HG02884 (cell line): ENCODE results near the gene SIRT3.
"Not testable (repeated sequence)": the region's sequence is repeated elsewhere in the genome, so short reads cannot be mapped to it uniquely, and the experiment has no call there.

Source experiments
- ATAC-seq: cut with Tn5 transposase; IDR thresholded peaks from one replicate; pipeline ENCODE4 v1.9.1; 2021; ENCODE audit warnings: mild to moderate bottlenecking, moderate library complexity; ENCODE audit not compliant: unreplicated experiment

SIRT3 gene

DNA sequence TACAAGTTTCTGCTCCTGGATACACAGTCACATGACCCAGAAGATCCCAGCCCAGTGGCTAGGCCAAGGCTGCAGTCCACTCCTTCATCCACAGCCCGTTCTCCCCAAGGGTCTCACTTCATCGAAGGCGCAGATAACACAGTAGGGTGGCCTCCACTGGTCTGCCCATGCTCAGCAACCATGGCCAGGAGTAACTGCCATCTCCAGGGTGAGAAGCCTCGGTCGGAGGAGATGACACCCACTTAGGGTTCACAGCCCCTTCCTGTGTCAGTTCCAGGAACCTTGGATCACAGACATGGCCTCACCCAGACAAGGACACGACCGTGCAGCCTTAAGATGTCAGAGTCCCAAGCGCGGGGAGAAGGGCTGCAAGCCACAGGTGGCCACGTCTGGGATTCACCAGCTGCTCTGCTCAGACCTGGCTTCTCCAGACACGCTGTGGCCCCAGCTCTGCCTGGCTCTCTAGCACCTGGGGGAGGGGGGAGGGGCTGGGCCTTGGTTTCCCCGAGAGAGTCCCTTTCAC, 31.5 kb downstream of the SIRT3 start:
- ATAC-seq = no peak

DNA sequence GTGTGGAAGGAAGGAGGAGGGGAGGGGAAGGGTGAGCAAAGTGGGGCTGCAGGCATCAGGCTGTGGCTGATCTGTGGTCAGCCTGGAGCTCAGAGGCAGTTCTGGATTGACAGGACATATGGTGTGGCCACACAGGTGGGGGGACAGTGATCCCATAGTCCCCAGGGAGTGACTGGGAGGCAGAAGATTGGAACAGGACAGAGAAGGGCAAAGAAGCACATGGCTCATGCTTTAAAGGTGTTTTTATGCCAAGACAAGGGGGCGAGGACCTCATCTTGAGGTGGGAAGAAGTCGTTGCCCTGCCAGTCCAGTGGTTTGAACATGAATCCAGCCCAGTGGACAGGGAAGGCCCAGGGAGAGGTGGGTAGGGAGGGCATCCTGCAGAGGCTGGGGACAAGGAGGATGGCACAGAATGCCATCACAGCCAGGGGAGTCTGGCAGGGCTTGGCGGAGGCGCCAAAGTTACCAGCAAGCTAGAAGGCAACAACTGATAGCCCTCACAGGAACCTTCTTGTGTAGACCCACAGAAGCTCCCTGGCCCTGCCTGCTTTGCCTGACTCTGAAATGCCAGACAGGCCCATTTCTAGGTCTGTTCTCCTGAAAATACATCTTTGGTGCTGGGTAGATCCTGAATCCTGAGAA, 32.1 kb downstream of the SIRT3 start:
- no peak for ATAC-seq

DNA sequence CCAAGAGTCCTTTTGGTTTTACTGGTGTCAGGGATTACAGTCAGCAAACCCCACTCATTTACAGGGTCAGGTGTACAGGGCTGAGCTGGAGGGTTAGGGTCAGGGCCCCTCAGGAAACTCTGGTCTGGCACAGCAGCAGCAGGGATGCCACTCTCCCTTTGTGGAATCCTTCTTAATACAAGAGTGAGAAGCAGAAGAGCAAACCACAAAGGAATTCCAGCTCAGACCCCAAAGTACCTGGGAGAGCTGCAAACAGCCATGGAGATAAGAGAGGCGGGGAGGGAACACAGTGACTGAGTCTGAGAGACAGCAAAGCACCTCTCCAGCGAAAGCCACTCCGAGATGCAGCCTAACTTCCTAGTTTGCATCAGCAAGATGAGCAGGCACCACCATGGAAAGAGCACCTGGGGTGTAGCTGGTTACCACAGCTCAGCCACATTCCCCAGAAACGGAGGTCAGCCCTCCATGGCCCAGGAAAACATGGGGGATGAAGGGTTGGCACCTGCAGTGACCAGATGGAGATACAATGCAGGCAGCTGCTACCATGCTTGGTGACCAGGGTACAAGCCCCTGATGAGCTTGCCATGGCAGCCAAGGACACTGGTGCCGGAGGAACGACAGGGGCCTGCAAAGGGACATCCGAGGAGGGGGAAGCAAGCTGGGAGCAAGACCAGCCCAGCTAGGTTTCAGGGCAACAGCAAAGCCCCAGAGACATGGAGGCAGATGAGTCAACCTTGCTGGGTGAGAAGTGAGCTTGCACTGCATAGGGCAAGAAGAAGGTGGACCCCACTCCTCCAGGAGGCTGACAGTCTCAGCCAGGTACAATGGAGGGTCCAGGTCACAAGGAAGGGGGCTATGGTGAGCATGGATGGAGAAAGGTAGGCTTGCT, 32.8 kb downstream of the SIRT3 start:
- ATAC-seq = no peak

DNA sequence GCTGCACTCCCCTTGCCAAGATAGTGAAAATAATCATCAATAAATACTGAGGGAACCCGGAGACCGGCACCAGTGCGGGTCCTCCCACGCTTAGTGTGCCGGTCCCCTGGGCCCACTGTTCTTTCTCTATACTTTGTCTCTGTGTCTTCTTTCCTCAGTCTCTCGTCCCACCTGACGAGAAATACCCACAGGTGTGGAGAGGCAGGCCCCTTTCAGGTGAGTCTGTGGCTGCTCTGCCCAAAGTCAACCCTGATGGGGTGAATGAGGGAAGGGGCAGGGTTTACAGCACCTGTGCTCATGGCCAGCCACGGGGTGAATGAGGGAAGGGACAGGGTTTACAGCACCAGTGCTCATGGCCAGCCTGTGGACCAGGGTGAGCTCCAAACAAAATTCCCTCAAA, 33.7 kb downstream of the SIRT3 start:
- no peak for ATAC-seq

DNA sequence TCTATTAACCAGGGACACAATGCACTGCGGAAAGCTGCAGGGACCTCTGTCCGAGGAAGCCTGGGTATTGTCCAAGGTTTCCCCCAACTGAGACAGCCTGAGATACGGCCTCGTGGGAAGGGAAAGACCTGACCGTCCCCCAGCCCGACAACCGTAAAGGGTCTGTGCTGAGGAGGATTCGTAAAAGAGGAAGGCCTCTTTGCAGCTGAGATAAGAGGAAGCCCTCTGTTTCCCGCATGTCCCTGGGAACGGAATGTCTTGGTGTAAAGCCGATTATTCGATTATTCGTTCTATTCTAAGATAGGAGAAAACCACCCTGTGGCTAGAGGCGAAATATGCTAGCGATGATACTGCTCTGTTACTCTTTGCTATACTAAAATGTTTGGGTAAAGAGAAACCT, 34.2 kb downstream of the SIRT3 start:
- no peak for ATAC-seq

DNA sequence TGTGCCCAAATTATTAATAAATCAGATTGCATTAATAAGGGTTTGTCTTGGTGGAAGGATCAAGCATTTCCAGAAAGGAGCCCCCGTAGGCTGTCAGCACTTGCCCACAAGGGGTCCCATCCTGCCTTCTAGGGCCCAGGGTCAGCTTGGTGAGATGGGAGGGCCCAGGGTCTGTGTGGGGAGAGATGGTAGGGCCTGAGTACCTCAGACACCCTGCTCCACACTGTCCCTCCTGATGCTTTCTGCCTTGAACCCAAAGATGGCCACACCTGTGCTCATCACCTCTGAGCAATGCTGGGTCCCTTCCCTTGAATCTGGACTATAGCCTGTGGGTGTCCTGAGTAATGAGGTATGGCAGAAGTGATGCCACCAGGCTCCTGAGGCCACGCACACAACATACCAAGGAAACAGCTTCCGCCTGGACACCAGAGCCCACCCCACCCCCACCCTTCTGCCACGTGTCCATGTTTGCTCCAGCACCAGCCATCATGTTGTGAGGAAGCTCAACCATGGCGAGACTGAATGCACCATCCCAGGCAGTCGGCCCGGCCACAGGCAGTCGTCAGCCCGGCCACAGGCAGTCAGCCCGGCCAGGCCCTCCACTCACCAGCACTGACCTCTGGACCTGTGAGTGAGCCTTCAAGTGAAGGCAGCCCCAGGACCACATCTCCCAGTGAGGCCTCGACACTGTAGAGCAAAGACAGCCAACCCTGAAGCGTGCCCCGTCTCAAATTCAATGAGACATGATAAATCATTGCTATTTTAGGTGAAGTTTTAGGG, 35.7 kb downstream of the SIRT3 start:
- no peak for ATAC-seq

DNA sequence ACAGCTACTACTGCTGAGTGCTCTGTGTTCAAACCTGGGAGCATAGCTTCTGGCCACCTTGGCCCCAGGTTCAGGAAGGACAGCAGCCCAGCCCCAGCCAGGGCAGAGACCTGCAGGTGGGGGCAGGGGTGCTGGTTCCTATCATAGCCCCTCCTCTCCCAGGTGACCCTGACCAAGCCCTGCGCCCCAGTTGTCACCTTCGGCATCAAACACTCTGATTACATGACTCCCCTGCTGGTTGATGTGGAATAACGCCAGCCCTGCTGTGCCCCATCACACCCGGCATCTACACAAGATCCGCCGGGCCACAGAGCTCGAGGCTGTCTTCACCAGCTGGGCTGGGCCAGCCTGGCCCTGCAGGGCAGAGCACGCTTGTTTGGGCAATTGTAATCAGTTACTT, 36.4 kb downstream of the SIRT3 start:
- ATAC-seq = no peak

DNA sequence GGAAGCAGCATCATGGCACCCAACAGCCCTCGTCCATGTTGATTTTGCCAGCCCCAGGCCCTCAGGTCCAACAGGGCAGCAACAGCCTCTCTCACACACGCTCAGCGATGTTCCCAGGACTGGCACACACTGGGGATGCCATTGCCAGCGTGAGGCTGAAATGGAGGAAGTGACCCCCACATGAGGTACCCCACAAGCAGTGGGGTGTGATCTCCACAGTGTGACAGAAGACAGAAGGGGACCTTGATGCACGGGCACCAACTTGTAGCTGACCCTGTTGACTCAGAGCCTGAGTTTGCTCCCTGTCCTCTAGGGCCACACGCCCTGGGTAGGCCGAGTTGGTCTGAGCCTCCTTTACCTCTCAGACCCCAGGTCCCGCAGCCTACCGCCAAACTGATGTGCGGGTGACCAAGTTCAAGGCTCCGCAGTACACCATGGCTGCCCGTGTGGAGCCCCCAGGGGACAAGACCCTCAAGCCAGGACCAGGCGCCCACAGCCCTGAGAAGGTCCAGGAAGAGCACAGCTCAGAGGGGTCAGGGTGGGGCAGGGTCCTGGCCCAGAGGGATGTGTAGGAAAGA, 37.0 kb downstream of the SIRT3 start:
- ATAC-seq = no peak

DNA sequence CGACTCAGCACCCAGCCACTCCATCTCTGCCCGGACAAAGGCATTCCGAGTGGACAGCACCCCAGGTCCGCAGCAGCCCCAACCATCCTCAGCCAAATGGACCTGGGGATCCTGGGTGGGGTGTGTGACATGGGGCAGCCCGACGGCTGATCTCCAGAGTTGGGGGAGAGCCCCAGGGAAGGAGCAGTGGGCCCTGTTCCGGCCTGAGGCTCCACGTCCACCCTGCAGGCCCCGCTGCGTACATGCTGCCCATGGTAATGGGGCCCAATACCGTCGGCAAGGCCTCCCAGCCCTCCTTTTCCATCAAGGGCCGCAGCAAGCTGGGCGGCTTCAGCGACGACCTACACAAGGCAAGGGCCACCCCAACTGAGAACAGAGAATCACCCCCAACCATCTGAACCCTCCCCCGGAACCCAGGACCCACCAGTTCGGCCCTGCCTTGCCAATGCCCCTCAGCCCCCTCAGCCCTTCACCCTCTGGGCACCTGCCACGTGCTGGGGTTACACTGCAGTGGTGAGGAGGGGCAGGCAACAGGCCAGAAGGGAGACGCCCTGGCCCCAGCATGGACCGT, 37.8 kb downstream of the SIRT3 start:
- no peak for ATAC-seq

DNA sequence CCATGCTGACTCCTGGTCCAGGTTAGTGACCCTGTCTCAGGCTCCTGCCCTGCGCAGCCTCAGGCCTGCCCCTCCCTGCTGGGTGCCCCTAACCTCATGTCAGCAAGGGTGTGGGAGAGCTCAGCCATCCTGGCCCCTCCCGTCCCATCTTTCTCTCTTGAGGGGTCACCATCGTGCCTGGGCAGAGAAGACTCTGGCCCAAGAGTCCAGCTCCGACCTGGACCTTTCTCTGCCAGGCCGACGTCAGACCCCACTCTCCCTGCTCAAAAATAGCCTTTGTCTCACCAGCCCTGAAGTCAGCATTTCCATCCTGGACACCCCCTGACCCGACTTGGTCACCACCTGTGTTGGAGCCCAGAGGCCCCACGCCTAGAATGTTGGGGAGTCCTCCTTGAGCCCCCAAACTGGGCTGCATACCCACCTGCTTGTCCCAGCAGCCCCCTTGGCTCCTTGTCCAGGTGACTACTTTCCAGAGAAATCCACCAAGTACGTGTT, 38.4 kb downstream of the SIRT3 start:
- ATAC-seq = no peak

DNA sequence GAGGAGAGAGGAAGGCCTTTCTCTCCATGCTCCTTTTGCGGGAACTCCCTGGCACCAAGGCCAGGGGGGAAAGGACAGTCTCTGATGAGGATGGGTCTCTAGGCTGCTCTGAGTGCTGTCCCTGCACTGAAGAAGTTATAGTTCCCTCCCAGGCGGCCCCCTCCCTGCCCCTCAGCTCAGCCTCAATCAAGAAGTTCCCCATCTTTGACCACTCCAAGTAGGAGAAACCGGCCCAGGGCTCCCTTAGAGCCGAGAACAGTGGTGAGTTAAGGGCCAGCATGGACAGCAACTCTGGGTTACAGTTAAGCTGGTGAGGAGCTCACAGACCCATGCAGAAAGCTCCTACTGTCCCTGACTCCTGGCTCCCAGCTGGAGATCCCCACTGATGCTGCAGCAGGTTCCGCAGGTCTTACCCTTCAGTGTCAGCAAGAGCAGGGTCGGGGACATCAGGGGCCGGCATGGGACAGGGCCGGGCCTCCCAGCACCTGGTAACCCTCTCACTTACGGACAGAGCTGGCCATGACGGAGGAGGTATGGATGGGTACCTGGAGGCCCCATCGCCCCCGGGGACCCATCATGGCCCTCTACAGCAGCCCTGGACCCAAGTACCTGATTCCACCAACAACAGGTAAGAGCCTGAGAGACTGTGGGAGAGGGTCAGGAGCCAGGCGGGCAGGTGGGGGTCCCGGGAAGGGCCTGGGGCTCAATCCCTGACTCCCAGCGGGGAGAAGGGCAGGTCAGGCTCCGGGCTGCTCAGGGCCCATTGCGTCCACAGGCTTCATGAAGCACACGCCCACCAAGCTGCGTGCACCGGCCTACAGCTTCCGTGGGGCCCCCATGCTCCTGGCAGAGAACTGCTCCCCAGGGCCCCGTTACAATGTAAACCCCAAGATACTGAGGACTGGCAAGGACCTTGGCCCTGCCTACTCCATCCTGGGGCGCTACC, 39.1 kb downstream of the SIRT3 start:
- no peak for ATAC-seq

DNA sequence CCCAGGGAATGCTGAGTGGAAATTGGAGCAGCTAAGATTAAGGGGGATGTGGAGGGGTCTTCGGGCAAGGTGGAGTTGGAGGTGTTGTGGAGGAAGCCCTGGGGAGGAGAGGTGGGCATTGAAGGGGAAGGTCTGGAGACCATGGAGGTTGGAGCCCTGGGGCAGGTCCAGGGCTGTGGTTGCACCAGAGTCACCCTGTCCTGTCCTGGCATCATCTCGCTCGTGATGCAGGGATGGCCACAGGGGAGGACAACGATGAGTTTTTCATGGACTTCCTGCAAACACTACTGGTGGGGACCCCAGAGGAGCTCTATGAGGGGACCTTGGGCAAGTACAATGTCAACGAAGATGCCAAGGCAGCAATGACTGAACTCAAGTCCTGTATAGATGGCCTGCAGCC, 42.7 kb downstream of the SIRT3 start:
- ATAC-seq = not testable (repeated sequence)

DNA sequence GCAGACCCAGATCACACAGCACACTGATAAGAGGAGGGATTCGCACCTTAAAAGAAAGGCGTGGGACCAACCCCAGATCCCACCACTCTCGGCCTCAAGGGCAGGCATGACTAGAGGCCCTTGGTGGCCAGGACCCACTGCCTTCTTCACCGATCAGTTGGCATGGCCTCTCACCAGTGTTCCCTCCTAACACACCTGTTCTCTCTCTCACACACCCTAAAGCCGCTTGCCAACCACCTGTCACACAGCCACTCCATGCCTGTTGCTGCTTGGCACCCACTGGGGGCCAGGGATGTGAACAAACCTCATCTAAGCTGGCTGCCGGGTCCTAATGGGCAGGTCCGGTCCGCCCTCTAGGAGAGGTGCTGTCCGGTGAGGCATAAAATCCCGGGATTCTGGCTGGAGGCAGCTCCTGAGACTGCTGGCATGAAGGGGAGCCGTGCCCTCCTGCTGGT, 43.4 kb downstream of the SIRT3 start, which contains the start of gene SCGB1C1:
Gene SCGB1C1, plus strand, starts transcription at position 405 of the 455 bp plus-strand sequence. Its CDS starts 22 bp downstream, at position 427.
- not testable (repeated sequence) for ATAC-seq

DNA sequence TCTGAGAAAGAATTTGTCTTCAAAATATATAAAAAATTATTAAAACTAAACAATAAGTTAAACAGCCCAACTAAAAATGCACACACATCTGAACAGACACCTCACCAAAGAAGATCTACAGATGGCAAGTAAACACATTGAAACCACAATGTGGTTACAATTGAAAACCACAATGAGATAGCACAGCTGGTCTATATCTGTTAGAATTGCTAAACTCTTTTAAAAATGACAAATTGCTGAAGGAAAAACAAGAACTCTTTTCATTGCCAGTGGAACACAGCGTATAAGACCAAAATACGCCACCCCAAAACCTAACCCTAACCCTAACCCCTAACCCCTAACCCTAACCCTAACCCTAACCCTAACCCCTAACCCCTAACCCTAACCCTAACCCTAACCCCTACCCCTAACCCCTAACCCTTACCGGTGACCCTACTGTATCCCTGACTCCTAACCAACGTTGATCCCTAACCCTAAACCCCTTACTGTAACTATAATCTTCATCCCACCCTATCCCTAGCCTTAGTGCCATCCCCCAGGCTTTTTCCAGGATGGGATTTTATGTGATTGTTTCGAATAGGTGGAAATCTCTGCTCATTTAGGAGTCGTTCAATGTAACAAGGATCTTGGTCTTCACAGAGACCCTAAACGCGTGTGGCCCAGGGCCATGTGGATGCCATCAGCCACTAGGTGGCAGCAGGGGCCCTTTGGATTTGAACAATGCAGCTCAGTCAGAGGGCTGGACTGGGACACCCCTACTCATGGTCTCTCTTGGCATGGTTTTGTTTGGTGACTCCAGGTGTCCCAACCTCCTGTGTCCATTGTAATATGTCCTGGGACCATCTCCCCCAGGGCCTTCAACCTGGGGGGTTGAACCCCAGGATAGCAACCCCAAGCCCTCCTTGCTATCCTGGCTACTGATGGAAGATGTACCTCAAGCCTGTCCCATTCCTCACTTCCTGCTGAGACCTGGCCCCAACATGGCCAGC, 44.4 kb downstream of the SIRT3 start:
- not testable (repeated sequence) for ATAC-seq

DNA sequence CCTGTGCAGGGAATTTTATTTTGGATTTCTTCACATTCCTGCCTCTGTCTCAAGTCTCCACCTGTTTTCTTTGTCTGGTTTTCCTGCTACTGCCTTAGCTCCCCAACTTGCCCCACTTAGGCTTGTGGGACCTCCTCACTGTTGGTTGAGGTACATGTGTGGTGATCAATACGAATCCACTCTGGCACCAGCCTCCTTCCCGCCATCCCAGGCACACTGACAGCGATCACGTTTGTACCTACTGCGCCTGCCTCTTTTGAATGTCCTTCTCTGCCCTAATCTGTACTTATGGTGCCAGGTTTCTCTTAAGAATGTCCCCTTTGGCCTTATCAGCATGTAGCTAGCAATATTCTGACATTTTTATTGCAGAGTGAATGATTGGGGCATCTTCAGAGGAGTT, 45.6 kb downstream of the SIRT3 start:
- not testable (repeated sequence) for ATAC-seq

DNA sequence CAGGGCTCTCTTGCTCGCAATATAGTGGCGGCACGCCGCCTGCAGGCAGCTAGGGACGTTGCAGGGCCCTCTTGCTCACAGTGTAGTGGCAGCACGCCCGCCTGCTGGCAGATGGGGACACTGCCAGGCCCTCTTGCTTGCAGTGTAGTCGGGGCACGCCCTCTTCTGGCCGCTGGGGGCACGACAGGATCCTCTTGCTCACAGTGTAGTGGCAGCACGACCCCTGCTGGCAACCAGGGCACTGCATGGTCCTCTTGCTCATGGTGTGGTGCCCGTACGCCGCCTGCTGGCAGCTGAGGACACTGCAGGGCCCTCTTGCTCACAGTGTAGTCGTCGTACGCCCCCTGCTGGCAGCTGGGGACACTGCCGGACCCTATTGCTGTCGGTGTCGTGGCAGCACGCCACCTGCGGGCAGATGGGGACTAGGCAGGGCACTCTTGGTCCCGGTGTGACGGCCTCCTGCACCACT, 46.3 kb downstream of the SIRT3 start:
- peak; percentile 63 for ATAC-seq

DNA sequence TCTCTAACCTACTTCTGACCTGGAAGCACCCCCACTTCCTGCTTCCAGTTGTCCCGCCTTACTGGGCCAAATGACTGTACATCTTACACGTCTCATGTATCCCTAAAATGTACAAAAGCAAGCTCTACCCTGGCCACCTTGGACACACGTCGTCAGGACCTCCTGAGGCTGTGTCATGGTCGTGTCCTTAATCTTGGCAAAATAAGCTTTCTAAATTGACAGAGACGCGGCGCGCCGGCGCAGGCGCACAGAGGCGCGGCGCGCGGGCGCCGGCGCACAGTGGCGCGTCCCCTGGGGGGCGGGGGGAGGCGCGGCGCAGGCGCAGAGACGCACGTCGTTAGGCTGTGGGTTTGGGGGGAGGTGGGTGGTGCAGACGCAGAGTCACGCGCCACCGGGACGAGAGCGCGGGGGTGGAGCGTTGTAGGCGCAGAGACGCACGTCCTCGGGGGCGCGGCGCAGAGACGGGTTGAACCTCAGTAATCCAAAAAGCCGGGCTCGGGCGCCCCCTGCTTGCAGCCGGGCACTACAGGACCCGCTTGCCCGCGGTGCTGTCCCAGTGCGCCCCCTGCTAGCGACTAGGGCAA, 46.9 kb downstream of the SIRT3 start:
- ATAC-seq = not testable (repeated sequence)
